Suppressor macrophage treated with lipopolysaccharide for 1 hour (primary cell): Measurements from ENCODE around the gene FBL.
"Not testable (repeated sequence)": the region's sequence is repeated elsewhere in the genome, so short reads cannot be mapped to it uniquely, and the experiment has no call there.

Experiments used
- DNase-seq, 3 donors: peaks; one replicate each; pipeline ENCODE4 v3.0.0-alpha.2; 2020 to 2022

The FBL gene

DNA sequence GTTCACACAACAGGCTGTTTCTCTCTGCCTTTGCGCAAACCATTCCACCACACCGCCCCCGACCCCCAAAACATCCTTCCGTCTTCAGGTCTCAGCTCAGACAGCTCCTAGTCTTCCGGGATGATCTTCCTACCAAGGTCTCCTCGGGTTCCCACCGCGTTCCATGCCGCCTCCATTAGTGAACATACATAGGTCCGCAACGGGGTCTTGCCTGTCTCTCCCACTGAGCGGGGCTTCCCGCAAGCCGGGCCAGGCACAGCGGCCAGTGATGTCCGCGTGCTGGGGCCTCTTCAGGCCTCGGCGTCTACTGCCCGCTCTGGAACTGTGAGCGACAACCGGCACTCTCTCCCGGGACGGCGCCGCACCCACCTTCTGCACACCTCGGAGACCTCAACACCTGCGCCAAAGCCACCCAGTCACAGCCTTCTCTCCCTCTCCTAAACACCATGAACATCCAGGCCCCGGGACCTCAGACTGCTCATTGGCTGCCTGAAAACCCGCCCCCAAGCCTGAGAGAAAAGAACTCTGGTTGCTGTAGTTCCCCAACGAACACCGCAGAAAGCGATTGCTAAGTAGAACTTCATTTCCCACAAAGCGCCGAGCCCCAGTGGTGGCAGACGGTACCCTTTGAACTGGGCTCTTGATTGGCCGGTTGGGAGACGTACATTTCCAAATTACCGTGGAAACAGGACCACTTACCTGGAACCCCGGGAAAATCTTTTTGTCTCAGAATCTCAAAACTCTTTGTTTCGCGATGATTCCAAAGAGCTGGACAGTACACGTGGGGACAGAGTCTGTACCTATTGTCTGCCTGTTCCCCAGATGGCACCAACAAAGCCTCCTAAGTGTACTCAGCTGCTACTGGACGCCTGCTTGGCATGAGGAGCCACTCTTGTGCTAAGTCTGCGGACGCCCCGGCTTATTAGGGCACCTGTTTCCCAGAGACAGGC lies 21.8 kb downstream of the FBL start:
- DNase-seq: peak; percentile 89 to 93 (median 92)

DNA sequence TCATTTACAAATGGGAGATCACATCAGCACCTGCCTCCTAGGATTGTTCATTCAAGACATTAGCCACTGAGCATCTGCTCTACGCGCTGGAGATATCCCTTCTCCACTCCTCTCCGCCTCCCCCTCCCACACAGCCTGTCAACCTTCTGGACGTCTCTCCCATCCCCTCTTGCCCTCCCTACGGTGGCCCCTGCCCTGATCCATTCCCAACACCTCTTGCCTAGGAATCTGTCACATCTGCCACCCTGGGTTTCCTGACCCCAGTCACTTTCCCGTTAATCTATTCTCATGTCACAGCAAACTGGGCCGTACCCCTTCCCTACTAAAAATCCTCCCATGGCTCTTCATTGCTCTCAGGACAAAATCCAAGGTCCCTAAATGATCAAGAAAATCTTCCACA lies 22.5 kb downstream of the FBL start:
- DNase-seq: no peak

DNA sequence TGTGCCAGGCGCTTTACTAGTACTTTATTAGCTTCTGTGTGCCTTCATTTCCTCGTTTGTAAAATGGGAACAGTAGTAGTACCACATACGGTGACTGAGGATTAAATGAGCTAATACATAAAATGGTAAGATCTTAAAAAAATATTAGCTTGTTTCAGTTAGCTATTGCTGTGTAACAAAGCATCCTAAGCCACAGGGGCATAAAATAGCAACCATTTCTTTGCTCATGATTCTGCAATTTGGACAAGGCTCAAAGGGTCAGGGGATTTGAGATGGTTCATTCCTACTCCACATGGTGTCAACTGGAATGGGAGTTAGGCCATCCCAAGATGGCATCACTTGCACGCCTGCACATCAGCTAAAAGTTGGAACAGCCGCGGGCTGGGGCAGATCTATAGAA lies 25.5 kb downstream of the FBL start:
- no peak for DNase-seq

DNA sequence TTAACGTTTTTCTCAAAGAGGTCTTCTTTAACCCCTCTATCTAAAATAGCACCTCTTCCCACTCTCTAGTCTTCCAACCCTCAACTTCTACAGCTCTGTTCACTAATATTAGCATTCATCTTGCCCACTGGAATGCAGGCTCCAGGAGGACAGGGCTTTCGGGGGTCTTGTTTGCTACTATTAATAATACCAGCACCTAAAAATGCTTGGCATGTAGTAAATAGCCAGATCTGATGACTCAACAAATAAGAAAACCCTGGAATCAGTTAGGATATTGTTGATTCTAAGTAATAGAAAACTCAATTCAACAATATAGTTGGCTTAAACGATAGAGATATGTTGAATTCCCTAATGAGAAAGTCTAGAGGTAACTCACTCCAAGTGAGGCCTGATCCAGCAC lies 26.4 kb downstream of the FBL start:
- DNase-seq: no peak

DNA sequence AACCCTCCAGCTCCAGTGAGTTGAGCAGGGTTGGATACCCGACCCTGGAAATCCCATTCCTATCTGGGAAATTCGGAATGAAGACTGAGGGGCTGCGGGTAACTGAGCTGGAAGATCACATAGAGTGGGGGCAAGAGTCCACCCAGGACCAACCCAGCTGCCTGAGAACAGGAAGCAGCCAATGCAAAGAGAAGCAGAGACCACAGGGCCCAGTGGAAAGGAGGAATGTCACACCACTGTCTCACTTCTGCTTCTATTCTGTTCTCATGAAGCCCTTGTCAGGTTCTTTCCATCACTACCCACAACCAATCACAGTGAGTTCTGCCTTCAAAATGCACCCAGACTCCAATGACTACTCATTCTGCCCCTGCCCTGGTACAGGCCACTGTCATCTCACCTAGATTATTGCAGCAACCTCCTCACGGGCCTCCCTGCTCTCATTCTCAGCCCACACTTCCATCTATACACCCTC lies 27.5 kb downstream of the FBL start:
- DNase-seq: no peak

DNA sequence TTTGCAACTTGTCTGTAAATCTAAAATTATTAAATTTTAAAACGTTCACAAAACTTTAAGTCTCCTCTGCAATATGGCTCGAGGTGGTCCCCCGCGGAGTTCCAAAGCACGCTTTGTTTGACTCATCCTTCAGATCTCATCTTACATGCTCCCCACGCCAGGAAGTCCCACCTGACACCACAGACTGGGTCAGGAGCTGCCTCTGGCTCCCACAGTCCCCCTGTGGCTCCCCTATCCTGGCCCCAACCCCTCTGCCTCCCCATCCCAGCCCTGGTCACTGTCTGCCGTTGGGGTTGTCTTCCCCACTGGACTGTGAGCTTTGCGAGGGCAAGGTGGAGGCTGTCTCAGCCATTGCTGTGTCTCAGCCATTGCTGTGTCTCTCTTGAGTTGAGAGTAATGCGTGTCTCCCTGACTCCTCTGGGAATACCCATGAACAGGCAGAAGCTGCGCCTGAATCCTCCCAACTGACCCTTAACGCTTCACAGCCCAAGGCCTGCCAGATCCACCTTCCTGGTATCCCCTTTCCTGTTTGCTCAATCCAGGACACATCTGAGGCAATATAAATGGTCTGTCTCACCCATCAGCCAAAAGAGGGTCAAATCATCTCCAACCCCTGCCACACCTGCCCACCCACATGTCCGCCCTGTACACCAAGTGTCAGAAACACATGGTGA lies 28.2 kb downstream of the FBL start:
- no peak for DNase-seq

DNA sequence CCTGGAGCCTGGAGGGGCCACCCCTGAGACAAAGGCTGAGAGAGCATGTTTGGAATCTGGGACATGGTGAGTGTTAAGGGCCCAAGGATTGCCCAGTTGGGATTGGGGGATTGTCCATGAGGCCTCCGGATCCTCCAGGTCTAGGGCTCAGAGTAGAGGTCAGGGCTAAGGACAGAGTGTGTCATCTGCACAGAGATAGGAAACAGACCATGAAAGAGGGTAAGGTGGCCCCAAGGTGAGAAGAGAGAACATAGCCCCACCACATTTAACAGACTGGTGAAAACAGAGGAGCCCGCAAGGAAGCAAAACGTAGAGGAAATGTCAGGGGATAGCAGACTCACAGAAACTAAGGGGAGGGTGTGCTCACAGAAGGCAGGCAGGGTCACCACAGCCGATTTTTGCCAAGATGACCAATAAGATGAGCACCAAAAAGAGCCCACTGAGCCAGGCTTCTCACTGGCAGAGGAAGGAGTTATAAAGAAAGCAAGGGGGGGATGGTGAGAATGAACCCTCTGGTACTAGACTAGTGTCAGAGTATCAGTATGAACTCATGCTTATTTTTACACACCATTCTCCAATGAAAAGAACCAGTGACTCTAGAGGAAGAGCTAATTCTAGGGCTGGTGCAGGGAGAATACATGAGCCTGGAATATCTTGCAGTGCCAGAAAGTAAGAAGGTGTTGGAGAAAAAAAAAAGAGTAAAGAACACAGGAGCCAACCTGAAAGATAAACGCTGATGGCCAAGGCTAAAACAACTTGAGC lies 29.7 kb downstream of the FBL start:
- no peak for DNase-seq

DNA sequence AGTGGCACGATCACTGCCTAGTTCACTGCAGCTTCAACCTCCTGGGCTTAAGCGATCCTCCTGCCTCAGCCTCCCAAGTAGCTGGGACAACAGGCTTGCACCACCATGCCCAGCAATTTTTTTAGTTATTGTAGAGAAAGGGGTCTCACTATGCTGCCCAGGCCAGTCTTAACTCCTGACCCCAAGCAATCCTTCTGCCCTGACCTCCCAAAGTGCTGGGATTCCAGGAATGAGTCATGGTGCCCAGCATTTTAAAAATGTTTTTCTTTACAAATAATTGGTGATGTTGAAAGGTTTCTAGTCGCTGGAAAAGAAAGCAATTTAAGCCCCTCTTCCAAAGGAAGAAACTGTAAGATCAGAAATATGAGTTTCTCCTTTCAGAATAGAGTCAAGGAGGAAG lies 31.6 kb downstream of the FBL start:
- DNase-seq: no peak

DNA sequence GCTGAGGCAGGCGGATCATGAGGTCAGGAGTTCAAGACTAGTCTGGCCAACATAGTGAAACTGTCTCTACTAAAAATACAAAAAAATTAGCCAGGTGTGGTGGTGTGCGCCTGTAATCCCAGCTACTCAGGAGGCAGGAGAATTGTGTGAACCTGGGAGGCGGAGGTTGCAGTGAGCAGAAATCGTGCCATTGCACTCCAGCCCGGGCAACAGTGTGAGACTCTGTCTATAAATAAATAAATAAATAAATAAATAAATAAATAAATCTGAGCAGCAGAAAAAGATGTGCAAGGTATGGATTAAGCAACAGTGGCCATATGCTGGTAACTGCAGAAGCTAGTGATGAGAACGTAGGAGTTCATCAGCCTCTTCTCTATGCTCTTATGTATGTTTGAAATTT lies 32.1 kb downstream of the FBL start:
- not testable (repeated sequence) for DNase-seq

DNA sequence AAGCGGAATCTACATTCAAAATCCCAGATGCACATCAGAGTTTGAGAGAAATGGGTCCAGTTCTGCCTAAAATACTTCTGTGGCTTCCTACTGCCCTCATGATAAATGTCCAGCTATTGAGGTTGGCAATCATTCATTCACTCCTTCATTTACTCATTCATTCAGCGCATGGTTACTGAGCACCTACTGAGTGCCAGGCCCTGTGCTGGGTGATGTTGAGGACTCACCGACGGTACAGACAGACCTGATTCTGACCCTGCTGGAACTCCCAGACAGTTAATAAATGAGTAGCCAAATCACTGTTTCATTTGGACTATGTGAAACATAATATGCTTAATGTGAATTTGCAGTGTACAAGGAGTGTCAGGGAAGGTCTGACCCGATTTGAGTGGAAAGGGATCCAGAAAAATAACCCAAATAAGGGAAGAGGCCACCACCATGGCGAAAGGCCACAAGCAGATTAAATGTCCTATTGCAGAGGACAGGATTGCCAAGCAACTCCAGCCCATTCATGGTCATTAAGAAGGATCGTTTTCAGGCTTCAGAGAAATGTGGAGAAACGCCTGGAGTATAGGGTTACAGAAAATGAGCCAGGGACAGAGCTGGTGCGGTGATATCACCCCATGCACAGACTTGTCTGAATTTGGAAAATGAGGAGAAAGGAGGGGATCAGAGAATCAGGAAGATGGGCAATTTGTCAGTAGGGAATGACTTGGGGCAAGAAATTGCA lies 32.8 kb downstream of the FBL start:
- no peak for DNase-seq

DNA sequence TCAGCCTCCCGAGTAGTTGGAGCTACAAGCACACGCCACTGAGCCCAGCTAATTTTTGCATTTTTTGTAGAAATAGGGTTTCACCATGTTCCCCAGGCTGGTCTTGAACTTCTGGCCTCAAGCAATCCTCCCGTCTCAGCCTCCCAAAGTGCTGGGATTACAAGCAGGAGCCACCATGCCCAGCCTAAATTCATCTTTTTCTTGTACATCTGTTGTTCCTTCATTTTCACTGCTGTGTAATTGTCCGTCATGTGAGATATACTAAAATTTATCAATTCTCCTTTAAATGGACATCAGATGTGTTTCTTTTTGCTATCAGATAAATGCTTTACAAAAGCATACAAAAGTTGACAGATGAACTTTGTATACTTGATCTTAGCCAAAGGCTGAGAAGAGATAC lies 35.1 kb downstream of the FBL start:
- DNase-seq: no peak

DNA sequence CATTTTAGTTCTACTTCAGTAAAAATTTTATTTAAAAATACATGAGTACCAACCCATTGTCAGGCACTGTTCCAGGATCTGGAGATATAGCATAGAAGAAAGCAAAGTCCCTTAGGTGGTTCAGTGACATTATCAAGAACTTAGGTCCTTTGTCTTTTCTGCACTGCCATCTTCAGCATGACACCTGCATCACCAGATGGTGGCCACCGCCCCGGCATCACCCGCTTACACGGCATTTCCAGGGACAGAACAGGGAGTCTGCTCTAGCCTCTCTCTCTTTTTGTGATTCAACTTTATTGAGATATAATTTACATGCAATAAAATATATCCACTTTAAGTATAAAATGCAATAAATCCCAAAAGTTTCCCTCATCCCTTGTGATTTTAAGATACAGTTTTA lies 35.8 kb downstream of the FBL start:
- no peak for DNase-seq

DNA sequence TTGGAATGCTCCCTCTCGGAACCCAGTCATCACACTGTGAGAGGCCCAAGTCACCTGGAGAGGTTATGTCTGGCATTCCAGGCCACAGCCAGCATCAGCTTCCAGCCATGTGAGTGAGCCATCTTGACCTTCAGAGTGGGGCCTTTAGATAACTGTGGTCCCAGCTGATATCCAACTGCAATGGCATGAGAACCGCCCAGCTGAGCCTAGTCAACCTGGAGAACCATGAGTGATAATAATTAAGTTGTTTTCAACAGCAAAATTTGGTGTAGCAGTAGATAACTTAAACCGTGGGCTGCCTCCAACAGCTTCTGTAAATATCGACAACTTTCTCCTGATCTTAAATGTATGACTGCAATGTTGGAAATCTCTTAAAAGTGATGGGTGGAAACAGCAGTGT lies 36.8 kb downstream of the FBL start:
- no peak for DNase-seq

DNA sequence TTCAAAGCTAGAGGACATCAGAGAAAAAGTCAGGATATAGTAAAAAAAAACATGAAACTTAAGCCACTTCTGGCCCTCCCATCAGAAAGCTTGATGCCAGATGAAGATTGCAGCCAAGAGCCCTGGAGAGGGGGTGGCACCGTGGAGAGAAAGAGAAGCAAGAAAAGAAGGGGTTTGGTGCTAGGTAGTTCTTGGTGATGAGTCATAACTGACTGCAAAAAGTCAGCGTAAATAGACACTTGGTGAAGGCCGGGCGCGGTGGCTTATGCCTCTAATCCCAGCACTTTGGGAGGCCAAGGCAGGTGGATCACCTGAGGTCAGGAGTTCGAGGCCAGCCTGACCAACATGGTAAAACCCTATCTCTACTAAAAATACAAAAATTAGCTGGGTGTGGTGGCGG lies 37.5 kb downstream of the FBL start:
- not testable (repeated sequence) for DNase-seq

DNA sequence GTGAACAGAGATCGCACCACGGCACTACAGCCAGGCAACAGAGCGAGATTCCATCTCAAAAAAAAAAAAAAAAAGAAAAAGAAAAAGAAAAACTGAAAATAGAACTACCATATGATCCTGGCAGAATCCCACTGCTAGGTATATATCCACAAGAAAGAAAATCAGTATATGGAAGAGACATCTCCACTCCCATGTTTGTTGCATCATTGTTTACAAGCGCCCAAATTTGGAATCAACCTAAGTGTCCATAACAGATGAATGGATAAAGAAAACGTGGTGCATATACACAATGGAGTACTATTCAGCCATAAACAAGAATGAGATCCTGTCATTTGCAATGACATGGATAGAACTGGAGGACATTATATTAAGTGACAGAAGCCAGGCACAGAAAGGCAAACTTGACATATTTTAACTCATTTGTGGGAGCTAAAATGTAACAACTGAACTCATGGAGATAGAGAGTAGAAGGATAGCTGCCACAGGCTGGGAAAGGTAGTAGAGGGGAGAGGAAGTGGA lies 38.3 kb downstream of the FBL start:
- no peak for DNase-seq

DNA sequence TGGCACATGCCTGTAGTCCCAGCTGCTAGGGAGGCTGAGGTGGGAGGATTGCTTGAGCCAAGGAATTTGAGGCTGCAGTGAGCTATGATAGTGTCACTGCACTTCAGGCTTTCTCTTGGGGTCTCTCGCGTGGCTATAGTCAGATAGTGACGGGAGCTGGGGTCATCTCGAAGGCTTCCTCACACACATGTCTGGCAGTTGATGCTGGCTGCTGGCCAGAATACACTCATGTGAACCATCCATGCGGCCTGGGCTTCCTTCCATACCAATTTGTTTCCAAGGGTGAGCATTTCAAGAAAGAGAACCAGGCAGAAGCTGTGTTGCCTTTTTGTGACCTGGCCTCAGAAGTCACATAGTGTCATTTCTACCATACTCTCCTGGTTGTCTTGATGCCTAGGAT lies 41.1 kb downstream of the FBL start:
- no peak for DNase-seq

DNA sequence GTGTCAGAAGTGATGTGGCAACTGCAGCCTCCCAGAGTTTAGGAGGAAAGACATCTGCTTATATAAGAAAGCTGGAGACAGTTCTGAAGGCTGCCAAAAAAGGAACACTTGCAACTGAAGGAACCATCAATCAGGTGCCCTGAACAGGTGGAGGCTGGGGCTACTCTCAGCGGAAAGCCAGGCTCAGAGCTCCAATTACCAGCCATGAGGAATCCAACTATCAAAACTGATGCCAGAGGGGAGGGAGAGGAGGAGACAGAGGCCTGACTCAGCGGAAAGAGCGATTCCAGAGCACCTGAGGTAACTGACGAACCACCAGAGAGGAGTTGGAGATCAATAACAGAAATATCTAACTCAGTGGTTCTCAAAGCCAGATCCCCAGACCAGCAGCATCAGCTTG lies 43.2 kb downstream of the FBL start:
- DNase-seq: no peak

DNA sequence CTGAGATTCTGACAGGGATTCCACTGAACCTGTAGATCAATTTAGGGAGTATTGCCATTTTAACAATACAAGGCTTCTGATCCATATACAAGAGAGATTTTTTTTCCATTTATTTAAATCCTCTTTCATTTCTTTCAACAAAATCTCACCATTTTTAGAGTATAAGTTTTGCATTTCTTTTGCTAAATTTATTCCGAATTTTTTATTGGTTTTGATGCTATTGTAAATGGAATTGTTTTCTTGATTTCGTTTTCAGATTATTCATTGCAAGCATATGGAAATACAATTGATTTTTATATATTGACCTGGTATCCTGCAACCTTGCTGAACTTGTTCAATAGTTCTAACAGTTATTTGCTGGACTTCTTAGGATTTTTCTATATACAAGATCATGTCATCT lies 49.1 kb downstream of the FBL start:
- DNase-seq: no peak

DNA sequence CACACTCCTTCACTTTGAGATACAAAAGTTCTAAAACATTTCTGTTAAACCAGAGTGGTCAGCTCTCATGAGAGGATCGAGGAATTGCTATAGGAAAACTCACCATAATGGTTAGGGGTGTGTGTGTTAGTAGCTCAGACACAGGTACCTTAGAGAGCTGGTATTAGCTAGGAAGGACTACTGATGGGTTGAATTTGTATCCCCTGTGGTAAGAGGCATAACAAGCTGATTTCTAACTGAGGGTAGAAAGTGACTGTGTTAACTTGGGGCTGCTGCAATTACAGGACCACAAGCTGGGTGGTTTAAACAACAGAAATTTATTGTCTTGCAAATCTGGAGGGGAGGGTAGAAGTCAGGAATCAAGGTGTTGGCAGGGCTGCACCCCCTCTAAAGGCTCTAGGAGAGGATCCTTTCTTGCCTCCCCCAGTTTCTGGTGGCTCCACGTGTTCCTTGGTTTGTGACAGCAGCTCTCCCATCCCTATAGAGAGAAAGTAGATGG lies 50.1 kb downstream of the FBL start:
- no peak for DNase-seq

DNA sequence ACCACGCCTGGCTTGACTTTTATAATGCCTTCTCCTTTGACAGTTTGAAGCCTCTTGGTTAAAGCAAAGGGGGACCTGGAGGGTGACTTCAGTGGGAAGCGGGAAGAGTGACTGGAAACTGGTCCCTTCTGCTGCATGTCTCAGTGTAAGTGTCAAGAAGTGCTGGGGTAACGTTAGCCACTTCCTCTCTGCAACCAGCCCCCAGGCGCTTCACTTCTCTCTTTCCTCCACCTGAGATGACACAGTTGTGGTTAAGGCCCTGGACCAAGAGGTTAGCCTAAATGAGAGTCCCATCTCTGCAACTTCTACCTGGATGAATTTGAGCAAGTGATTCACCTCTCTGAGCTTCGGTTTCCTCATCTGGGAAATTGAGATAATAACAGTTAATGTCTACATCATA lies 51.2 kb downstream of the FBL start:
- no peak for DNase-seq

DNA sequence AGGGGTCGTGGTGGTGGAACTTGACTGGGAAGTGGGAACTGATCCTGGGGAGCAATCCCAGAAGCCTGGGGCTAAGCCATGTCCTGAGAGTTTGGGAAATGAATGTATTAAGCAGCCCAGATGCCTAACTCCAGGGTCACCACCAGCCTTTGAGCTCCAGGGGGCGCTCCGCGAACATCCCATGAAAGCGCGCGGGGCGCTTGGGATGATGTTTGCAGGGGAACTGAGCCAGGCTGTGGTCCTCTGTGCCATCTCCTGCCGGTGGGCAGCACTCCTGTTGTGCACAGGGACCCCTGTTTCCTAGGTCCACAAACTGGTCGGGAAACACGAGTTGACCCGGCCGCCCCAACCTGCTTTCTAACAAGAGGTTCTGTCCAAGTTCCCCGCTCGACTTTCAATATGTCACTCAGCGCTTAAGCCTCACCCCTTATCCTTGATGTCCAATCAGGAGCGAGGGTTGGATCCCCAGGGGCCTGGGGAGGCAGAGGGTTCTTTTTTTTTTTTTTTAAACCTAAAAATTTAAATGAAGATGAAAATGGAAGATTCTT lies 53.1 kb downstream of the FBL start:
- peak; percentile 77 to 91 (median 86) for DNase-seq

DNA sequence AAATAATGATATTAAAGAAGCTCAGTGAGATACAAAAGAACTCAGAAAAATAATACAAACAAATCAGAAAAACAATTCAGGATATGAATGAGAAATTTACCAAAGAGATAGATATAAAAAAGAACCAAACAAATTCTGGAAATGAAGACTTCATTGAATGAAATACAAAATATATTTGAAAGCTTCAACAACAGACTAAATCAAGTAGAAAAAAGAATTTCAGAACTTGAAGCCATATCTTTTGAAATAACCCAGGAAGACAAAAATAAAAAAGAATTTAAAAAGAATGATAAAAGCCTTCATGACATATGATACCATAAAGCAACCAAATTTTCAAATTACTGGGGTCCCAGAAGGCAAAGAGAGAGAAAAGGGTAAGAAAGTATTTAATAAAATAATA lies 57.9 kb downstream of the FBL start:
- no peak for DNase-seq
